ENCODE measurements around the gene GPR183.

DNA sequence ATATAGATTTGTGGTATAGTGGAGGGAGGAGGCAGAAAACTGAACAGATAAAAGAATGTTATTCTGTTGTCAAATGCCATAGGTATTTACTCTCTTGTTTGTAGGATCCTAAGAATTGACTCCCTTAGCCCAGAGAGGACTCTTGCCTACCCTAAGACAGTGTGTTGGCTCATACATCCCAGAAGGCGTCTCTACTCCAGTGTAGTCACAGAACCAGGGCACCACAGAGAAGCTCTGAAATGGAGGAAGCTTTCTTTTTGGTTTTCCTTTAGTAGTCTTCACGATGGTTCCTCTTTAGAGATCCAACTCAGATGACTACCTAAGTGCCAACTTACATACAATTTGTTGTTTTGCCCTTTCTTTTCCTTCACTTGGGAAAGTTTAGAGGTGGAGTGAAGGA is 14.0 kb downstream of the GPR183 start:
- TF ChIP-seq, protein P1, sequence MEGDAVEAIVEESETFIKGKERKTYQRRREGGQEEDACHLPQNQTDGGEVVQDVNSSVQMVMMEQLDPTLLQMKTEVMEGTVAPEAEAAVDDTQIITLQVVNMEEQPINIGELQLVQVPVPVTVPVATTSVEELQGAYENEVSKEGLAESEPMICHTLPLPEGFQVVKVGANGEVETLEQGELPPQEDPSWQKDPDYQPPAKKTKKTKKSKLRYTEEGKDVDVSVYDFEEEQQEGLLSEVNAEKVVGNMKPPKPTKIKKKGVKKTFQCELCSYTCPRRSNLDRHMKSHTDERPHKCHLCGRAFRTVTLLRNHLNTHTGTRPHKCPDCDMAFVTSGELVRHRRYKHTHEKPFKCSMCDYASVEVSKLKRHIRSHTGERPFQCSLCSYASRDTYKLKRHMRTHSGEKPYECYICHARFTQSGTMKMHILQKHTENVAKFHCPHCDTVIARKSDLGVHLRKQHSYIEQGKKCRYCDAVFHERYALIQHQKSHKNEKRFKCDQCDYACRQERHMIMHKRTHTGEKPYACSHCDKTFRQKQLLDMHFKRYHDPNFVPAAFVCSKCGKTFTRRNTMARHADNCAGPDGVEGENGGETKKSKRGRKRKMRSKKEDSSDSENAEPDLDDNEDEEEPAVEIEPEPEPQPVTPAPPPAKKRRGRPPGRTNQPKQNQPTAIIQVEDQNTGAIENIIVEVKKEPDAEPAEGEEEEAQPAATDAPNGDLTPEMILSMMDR (conservative IDR thresholded peaks at IDR 0.05 in 1 of 2, IDR thresholded peaks at IDR 0.05 in 1 of 2; ENCODE audit: low read depth in 1 of 2, low read length in 2 of 2), result no peak
- no peak for TF ChIP-seq EZH2 (IDR thresholded peaks at IDR 0.05; ENCODE audit: low read length, missing control alignments)
